Measurements from ENCODE around the gene ANGPTL2. TPM values are rescaled to one million over a fixed set of nuclear protein-coding genes. Genes with fewer than 3 reads are reported as not detected.

The ANGPTL2 gene
- total RNA-seq, 5 donors from 2014 or later (not counting 1 experiment from before 2014, with no cell fraction given), result 0.10 to 0.82 (median 0.13) TPM; not detected in 2

DNA sequence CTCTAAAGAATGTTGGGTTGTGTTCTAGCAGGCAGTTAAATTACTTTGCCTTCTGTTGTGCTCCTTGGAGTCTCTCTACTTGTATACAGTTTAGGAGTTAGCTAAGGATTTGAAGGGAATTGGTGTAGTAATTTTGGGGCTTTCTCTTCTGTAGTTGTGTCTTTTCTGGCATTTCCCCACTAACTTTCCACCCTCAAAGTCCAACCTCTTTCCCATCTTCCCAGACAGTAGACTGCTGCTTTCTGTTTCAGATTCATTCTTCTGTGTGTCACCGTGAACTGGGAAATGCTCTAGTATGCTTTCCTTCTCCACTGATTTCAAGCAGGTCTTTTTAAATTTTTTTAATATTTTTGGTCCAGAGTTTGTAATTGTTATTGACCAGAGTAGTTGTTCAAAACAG, 4.5 kb upstream of the ANGPTL2 start:
- peaks cover 3 to 23% of the 10 kb centered on the region in 2 donors for H3K27me3 Mint-ChIP-seq
- H3K36me3 ChIP-seq (ENCODE audit: control insufficient read depth in 2 of 2, extremely low read depth in 1 of 2, insufficient read depth in 1 of 2, low read length in 1 of 2), result no peaks in the 10 kb centered on the region
- no peaks in the 10 kb centered on the region for H3K9me3 ChIP-seq
- H3K27me3 ChIP-seq (replicated peaks in 1 of 2; ENCODE audit: control insufficient read depth in 2 of 2, extremely low read depth in 1 of 2, insufficient read depth in 2 of 2, low read length in 1 of 2), result peaks cover 0 to 15% of the 10 kb centered on the region in 2 experiments
- no peaks in the 10 kb centered on the region for H3K36me3 Mint-ChIP-seq
- WGBS (ENCODE audit: insufficient coverage), result no CpG with 5 or more reads among the region's 1 CpG
- no peaks in the 10 kb centered on the region for H3K9me3 Mint-ChIP-seq
- no peak for ATAC-seq (replicated peaks in 1 of 4)
- H3K4me3 ChIP-seq (ENCODE audit: control insufficient read depth in 1 of 2, extremely low read depth in 1 of 2, low read length in 1 of 2), result no peak overlapping the region
- H3K4me3 Mint-ChIP-seq, result no peak overlapping the region
- H3K4me1 ChIP-seq (ENCODE audit: control insufficient read depth in 1 of 2, extremely low read depth in 1 of 2, insufficient read depth in 2 of 2, low read length in 2 of 2), result peaks cover 0 to 10% of the 10 kb centered on the region in 2 experiments
- DNase-seq, result no peak
- peaks cover 2 to 6% (median 4%) of the 10 kb centered on the region in 3 donors for H3K4me1 Mint-ChIP-seq
- ChIA-PET POLR2A (no interaction called here), CTCF (no interaction called here)
- no peak overlapping the region for H3K27ac Mint-ChIP-seq
- H3K27ac ChIP-seq (ENCODE audit: low read length), result no peak overlapping the region

DNA sequence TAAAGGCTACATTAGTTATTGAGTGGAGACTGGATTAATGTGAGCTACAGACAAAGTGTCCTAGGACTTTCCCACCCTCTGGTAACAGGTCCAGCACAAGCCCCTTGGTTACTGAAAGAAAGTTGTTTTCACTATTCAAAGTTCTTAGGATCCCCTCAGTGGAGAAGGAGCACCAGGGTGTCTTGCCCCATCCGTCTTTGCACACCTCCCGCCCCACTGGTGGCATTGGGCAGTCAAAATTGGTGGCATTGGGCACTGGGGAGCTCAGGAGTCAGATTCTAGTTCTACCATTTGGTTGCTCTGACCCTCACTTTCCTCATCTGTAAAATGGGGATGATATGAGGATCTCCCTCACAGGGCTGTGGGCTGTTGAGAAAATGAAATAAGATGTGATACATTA, 2.4 kb upstream of the ANGPTL2 start:
- Histone ChIP-seq H3K4me3 (ENCODE audit: control insufficient read depth in 1 of 2, extremely low read depth in 1 of 2, low read length in 1 of 2) (no peak overlapping the region), H3K27me3 (replicated peaks in 1 of 2; ENCODE audit: control insufficient read depth in 2 of 2, extremely low read depth in 1 of 2, insufficient read depth in 2 of 2, low read length in 1 of 2) (peaks cover 4 to 35% of the 10 kb centered on the region in 2 experiments), H3K27ac (ENCODE audit: low read length) (no peak overlapping the region), H3K36me3 (ENCODE audit: control insufficient read depth in 2 of 2, extremely low read depth in 1 of 2, insufficient read depth in 1 of 2, low read length in 1 of 2) (no peaks in the 10 kb centered on the region), H3K4me1 (ENCODE audit: control insufficient read depth in 1 of 2, extremely low read depth in 1 of 2, insufficient read depth in 2 of 2, low read length in 2 of 2) (peaks cover 0 to 11% of the 10 kb centered on the region in 2 experiments), H3K9me3 (no peaks in the 10 kb centered on the region)
- no peak overlapping the region for H3K4me3 Mint-ChIP-seq
- peaks cover 18 to 40% of the 10 kb centered on the region in 2 donors for H3K27me3 Mint-ChIP-seq
- no peak for DNase-seq
- no peak for ATAC-seq (replicated peaks in 1 of 4)
- no peaks in the 10 kb centered on the region for H3K9me3 Mint-ChIP-seq
- peaks cover 4 to 7% (median 5%) of the 10 kb centered on the region in 3 donors for H3K4me1 Mint-ChIP-seq
- CTCF ChIA-PET, result no interaction called here
- no peaks in the 10 kb centered on the region for H3K36me3 Mint-ChIP-seq
- no peak overlapping the region for H3K27ac Mint-ChIP-seq
- 100% methylated on average over 1 of the region's 2 CpGs for WGBS (ENCODE audit: insufficient coverage)
- POLR2A ChIA-PET, result no interaction called here

DNA sequence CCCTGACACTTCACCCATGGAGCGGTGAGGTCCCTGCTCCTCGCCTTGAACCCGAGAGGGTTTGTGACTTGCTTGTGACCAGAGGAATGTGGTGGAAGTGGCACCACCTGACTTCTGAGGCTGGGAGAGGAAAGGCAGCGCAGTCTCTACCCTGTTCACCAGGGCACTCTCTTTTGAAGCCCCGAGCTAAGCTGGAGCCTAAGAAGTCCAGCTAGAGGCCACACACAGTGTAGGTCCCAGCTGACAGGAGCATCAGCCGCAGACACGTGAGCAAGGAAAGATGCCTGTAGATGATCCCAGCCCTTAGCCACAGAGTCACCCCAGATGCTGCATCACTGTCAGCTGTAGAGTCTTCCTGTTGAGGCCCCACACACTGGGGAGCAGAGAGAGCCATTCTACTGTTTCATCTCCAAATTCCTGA, 1.7 kb upstream of the ANGPTL2 start:
- Histone ChIP-seq H3K4me3 (ENCODE audit: control insufficient read depth in 1 of 2, extremely low read depth in 1 of 2, low read length in 1 of 2) (no peak overlapping the region), H3K9me3 (no peaks in the 10 kb centered on the region), H3K4me1 (ENCODE audit: control insufficient read depth in 1 of 2, extremely low read depth in 1 of 2, insufficient read depth in 2 of 2, low read length in 2 of 2) (peaks cover 0 to 11% of the 10 kb centered on the region in 2 experiments), H3K27me3 (replicated peaks in 1 of 2; ENCODE audit: control insufficient read depth in 2 of 2, extremely low read depth in 1 of 2, insufficient read depth in 2 of 2, low read length in 1 of 2) (peaks cover 4 to 35% of the 10 kb centered on the region in 2 experiments), H3K36me3 (ENCODE audit: control insufficient read depth in 2 of 2, extremely low read depth in 1 of 2, insufficient read depth in 1 of 2, low read length in 1 of 2) (no peaks in the 10 kb centered on the region), H3K27ac (ENCODE audit: low read length) (no peak overlapping the region)
- WGBS (ENCODE audit: insufficient coverage), result 91% methylated on average over 6 of the region's 7 CpGs
- peaks cover 18 to 43% of the 10 kb centered on the region in 2 donors for H3K27me3 Mint-ChIP-seq
- no peak overlapping the region for H3K4me3 Mint-ChIP-seq
- CTCF ChIA-PET, result no interaction called here
- no peak overlapping the region for H3K27ac Mint-ChIP-seq
- no peaks in the 10 kb centered on the region for H3K36me3 Mint-ChIP-seq
- H3K4me1 Mint-ChIP-seq, result peaks cover 4 to 7% (median 5%) of the 10 kb centered on the region in 3 donors
- POLR2A ChIA-PET, result no interaction called here
- no peak for ATAC-seq (replicated peaks in 1 of 4)
- H3K9me3 Mint-ChIP-seq, result no peaks in the 10 kb centered on the region
- no peak for DNase-seq

DNA sequence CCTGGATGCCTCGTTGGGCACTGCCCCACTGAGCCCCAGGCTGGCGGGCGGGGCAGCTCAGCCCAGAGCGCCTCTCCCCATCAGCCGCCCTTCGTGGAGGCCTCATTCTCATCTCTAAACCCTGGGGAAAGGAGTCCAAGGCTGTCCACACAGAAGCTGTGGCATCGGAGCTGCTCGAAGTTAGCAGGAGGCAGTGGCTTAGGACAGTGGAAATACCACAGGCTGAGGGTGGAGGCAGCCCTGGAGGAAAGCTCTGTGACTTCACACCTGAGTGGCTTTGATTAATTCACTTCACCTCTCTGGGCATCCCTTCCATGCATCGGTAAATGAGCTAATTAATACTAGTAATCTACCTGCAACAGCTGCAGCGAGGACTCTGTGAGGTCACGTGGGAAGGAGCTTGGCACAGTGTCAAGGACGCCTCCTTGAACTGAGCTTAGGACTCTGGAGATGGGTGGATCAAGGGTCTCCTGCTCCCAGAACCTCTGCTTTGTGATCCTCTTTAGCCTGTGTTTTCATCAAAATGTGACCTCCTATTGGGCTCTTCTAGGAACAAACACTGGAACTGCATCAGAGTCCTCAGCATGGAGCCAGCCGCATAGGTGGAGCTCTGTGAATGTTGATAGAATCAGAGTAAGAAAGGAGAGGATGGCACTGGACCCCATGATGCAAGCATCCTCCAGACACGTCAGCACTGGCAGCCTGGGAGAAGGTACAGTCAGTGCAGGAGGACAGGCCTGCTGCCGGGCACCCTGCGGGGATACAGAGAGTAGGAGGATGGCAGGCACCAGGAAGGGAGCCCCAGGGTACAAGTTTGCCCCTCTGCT, 842 bp upstream of the ANGPTL2 start:
- ChIA-PET POLR2A (no interaction called here), CTCF (no interaction called here)
- 57% methylated on average over 13 of the region's 16 CpGs for WGBS (ENCODE audit: insufficient coverage)
- H3K36me3 ChIP-seq (ENCODE audit: control insufficient read depth in 2 of 2, extremely low read depth in 1 of 2, insufficient read depth in 1 of 2, low read length in 1 of 2), result no peaks in the 10 kb centered on the region
- peaks cover 0 to 11% of the 10 kb centered on the region in 2 experiments for H3K4me1 ChIP-seq (ENCODE audit: control insufficient read depth in 1 of 2, extremely low read depth in 1 of 2, insufficient read depth in 2 of 2, low read length in 2 of 2)
- Mint-ChIP-seq H3K9me3 (no peaks in the 10 kb centered on the region), H3K4me1 (peaks cover 4 to 7% (median 5%) of the 10 kb centered on the region in 3 donors), H3K36me3 (no peaks in the 10 kb centered on the region), H3K27me3 (peaks cover 18 to 43% of the 10 kb centered on the region in 2 donors), H3K27ac (no peak overlapping the region), H3K4me3 (peak overlapping the region in 1 of 3 donors; percentile 53)
- no peak overlapping the region for H3K27ac ChIP-seq (ENCODE audit: low read length)
- peaks cover 4 to 35% of the 10 kb centered on the region in 2 experiments for H3K27me3 ChIP-seq (replicated peaks in 1 of 2; ENCODE audit: control insufficient read depth in 2 of 2, extremely low read depth in 1 of 2, insufficient read depth in 2 of 2, low read length in 1 of 2)
- peak overlapping the region in 1 of 2 donors; percentile 2 for H3K4me3 ChIP-seq (ENCODE audit: control insufficient read depth in 1 of 2, extremely low read depth in 1 of 2, low read length in 1 of 2)
- ATAC-seq (replicated peaks in 1 of 4) (peak in 2 of 4 experiments; percentile 37 to 48), DNase-seq (no peak)
- no peaks in the 10 kb centered on the region for H3K9me3 ChIP-seq

DNA sequence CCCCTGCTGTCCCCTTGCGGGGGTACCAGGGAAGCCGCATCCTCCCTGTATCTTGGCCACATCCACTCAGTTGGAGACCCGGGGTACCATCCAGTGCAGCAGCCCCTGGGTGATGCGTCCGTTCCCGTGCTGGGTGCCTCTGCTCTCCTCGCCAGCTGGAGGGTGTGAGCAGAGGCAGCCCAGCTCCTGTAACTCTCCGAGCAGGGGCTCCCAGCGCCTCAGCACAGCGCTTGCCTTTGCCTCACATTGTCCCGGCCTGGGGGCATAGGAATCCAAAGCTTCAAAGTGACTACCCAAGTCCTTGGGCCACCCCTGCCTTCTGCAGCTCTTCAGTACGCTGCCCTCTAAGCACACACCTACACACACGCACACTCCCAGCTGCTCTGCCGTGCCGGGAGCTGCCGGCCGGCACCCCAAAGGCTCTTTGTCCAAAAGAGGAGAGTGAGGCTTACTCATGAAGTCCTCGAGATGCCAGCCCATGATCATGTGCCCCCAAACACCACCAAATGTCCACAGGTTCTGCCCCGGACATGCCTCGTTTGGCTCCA, 733 bp downstream of the ANGPTL2 start:
- Mint-ChIP-seq H3K4me3 (no peak overlapping the region), H3K4me1 (peaks cover 9 to 13% (median 9%) of the 10 kb centered on the region in 3 donors), H3K27ac (no peak overlapping the region), H3K36me3 (no peaks in the 10 kb centered on the region), H3K27me3 (peaks cover 18 to 35% of the 10 kb centered on the region in 2 donors), H3K9me3 (no peaks in the 10 kb centered on the region)
- POLR2A ChIA-PET, result no interaction called here
- no peak for ATAC-seq (replicated peaks in 1 of 4)
- CTCF ChIA-PET, result no interaction called here
- Histone ChIP-seq H3K27ac (ENCODE audit: low read length) (no peak overlapping the region), H3K4me1 (ENCODE audit: control insufficient read depth in 1 of 2, extremely low read depth in 1 of 2, insufficient read depth in 2 of 2, low read length in 2 of 2) (peaks cover 0 to 15% of the 10 kb centered on the region in 2 experiments), H3K36me3 (ENCODE audit: control insufficient read depth in 2 of 2, extremely low read depth in 1 of 2, insufficient read depth in 1 of 2, low read length in 1 of 2) (no peaks in the 10 kb centered on the region), H3K27me3 (replicated peaks in 1 of 2; ENCODE audit: control insufficient read depth in 2 of 2, extremely low read depth in 1 of 2, insufficient read depth in 2 of 2, low read length in 1 of 2) (peaks cover 4 to 35% of the 10 kb centered on the region in 2 experiments), H3K9me3 (no peaks in the 10 kb centered on the region), H3K4me3 (ENCODE audit: control insufficient read depth in 1 of 2, extremely low read depth in 1 of 2, low read length in 1 of 2) (no peak overlapping the region)
- WGBS (ENCODE audit: insufficient coverage), result 63% methylated on average over 20 of the region's 20 CpGs
- DNase-seq, result no peak

DNA sequence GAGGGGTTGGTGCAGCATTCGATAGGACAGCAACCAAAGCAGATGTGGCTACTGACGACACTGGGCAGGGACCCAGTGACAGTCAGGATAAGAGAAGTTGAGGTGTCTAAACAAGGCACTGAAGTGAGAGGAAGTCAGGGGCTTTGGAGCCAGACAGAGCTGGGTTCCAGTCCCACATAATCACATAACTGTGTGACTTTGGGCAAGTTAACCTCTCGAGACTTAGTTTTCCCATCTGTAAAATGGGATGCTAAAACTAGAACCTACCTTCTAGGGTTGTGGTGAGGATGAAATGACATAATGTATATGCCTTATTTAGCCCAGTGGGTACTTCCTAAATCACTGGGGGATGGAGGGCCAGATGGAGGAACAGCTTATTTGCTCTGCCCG, 3.1 kb downstream of the ANGPTL2 start:
- no peak for ATAC-seq (replicated peaks in 1 of 4)
- 84% methylated on average over 2 of the region's 4 CpGs for WGBS (ENCODE audit: insufficient coverage)
- no peak for DNase-seq
- no peaks in the 10 kb centered on the region for H3K36me3 Mint-ChIP-seq
- no peak overlapping the region for H3K27ac ChIP-seq (ENCODE audit: low read length)
- peaks cover 4 to 35% of the 10 kb centered on the region in 2 experiments for H3K27me3 ChIP-seq (replicated peaks in 1 of 2; ENCODE audit: control insufficient read depth in 2 of 2, extremely low read depth in 1 of 2, insufficient read depth in 2 of 2, low read length in 1 of 2)
- no peak overlapping the region for H3K4me3 Mint-ChIP-seq
- no peaks in the 10 kb centered on the region for H3K9me3 ChIP-seq
- CTCF ChIA-PET, result interaction anchor here in 1 of 2 donors (0.5 to 0.6 kb wide), 2 partner anchors 155 to 1413 kb away, joined by 3 to 4 read pairs; no protein-coding TSS in a partner anchor
- POLR2A ChIA-PET, result no interaction called here
- no peak overlapping the region for H3K4me3 ChIP-seq (ENCODE audit: control insufficient read depth in 1 of 2, extremely low read depth in 1 of 2, low read length in 1 of 2)
- H3K4me1 ChIP-seq (ENCODE audit: control insufficient read depth in 1 of 2, extremely low read depth in 1 of 2, insufficient read depth in 2 of 2, low read length in 2 of 2), result peaks cover 3 to 26% of the 10 kb centered on the region in 2 experiments
- H3K27ac Mint-ChIP-seq, result no peak overlapping the region
- H3K4me1 Mint-ChIP-seq, result peaks cover 17 to 24% (median 24%) of the 10 kb centered on the region in 3 donors
- no peaks in the 10 kb centered on the region for H3K9me3 Mint-ChIP-seq
- H3K27me3 Mint-ChIP-seq, result peaks cover 18 to 33% of the 10 kb centered on the region in 2 donors
- H3K36me3 ChIP-seq (ENCODE audit: control insufficient read depth in 2 of 2, extremely low read depth in 1 of 2, insufficient read depth in 1 of 2, low read length in 1 of 2), result no peaks in the 10 kb centered on the region

Data from T-cell (primary cell).